ENCODE measurements around the gene ARHGEF28. TPM values are rescaled to one million over a fixed set of nuclear protein-coding genes. Genes with fewer than 3 reads are reported as not detected.

ARHGEF28 gene
- total RNA-seq, 6 experiments from 2014 or later = 3.0 to 14.9 (median 6.4) TPM

- intact Hi-C loops (cut with DNase I) = no loop called here
- H3K36me3 ChIP-seq = no peaks in the 10 kb centered on the region
- ATAC-seq (no peak), DNase-seq (no peak)
- no peak overlapping the region for H3K4me3 ChIP-seq
- no peaks in the 10 kb centered on the region for H3K27me3 ChIP-seq
- no peaks in the 10 kb centered on the region for H3K9me3 ChIP-seq
- H3K27ac ChIP-seq = no peak overlapping the region
- WGBS (ENCODE audit: insufficient coverage, low coverage, low lambda C conversion rate, missing lambda C conversion rate) = 58% methylated on average over 5 of the region's 5 CpGs
- no peaks in the 10 kb centered on the region for H3K4me1 ChIP-seq
- TF ChIP-seq POLR2A (IDR thresholded peaks at IDR 0.05) = no peak
- TF ChIP-seq CTCF (IDR thresholded peaks at IDR 0.05) = no peak
Observed at GRCh38 chr5:73946919-73947602, 321.1 kb downstream of the ARHGEF28 start.

GRCh38 chr5:73947906-73948640, 322.1 kb downstream of the ARHGEF28 start:
- Histone ChIP-seq H3K4me1 (no peaks in the 10 kb centered on the region), H3K4me3 (no peak overlapping the region), H3K9me3 (no peaks in the 10 kb centered on the region), H3K36me3 (no peaks in the 10 kb centered on the region), H3K27me3 (no peaks in the 10 kb centered on the region), H3K27ac (no peak overlapping the region)
- no peak for DNase-seq
- TF ChIP-seq CTCF (IDR thresholded peaks at IDR 0.05) (no peak), POLR2A (IDR thresholded peaks at IDR 0.05) (no peak)
- 68% methylated on average over 9 of the region's 9 CpGs for WGBS (ENCODE audit: insufficient coverage, low coverage, low lambda C conversion rate, missing lambda C conversion rate)
- ATAC-seq = no peak
- intact Hi-C loops (cut with DNase I) = no loop called here

- Histone ChIP-seq H3K4me3 (no peak overlapping the region), H3K27me3 (no peaks in the 10 kb centered on the region), H3K4me1 (no peaks in the 10 kb centered on the region), H3K9me3 (no peaks in the 10 kb centered on the region), H3K36me3 (no peaks in the 10 kb centered on the region), H3K27ac (no peak overlapping the region)
- ATAC-seq (peak in 2 of 4 donors; percentile 36 to 87), DNase-seq (peak in 1 of 3 donors; percentile 21)
- TF ChIP-seq POLR2A (IDR thresholded peaks at IDR 0.05) = no peak
- TF ChIP-seq CTCF (IDR thresholded peaks at IDR 0.05) = no peak
- intact Hi-C loops (cut with DNase I) = no loop called here
- 33% methylated on average over 3 of the region's 3 CpGs for WGBS (ENCODE audit: insufficient coverage, low coverage, low lambda C conversion rate, missing lambda C conversion rate)
Observed at GRCh38 chr5:73948720-73949119, 322.7 kb downstream of the ARHGEF28 start.

GRCh38 chr5:73950441-73950873, 324.5 kb downstream of the ARHGEF28 start:
- intact Hi-C loops (cut with DNase I) = no loop called here
- no peak for TF ChIP-seq POLR2A (IDR thresholded peaks at IDR 0.05)
- no peak for TF ChIP-seq CTCF (IDR thresholded peaks at IDR 0.05)

More at GRCh38 chr5:73950441-73950873, 324.5 kb downstream of the ARHGEF28 start:
- no peak overlapping the region for H3K27ac ChIP-seq
- no peaks in the 10 kb centered on the region for H3K9me3 ChIP-seq
- no peaks in the 10 kb centered on the region for H3K4me1 ChIP-seq
- H3K36me3 ChIP-seq = no peaks in the 10 kb centered on the region
- no peaks in the 10 kb centered on the region for H3K27me3 ChIP-seq
- DNase-seq (no peak), ATAC-seq (no peak)
- H3K4me3 ChIP-seq = no peak overlapping the region
- 33% methylated on average over 3 of the region's 3 CpGs for WGBS (ENCODE audit: insufficient coverage, low coverage, low lambda C conversion rate, missing lambda C conversion rate)

Data from right lobe of liver (tissue), 6 donors.